ENCODE data around the gene SCNM1. TPM values are rescaled to one million over a fixed set of nuclear protein-coding genes. Genes with fewer than 3 reads are reported as not detected.

Gene SCNM1
- total RNA-seq, 1 donor = 25.3 TPM

DNA sequence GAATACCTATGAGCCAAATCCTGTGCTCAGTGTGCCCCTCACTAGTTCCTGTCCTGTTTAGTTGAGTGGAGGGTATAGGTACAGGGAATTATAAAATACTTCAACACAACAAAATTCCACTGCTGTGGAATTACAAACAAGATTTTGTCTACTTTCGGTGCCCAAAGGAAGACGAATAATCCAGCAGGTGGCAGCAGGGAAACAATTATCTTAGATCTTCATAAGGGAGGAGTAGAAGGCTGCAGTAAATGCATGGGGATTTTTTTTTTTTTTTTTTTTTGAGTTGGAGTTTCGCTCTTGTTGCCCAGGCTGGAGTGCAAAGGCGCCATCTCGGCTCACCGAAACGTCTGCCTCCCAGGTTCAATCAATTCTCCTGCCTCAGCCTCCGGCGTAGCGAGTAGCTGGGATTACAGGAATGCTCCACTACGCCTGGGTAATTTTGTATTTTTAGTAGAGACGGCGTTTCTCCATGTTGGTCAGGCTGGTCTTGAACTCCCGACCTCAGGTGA, 30.4 kb downstream of the SCNM1 start:
- no peak for DNase-seq (ENCODE audit: insufficient read length, low spot score, missing footprints)
- Histone ChIP-seq H3K27ac (ENCODE audit: low read depth, low read length) (peak overlapping the region; percentile 72), H3K4me3 (ENCODE audit: insufficient read depth, low read length) (peak overlapping the region; percentile 57), H3K4me2 (ENCODE audit: insufficient read depth, low read length) (peak overlapping the region; percentile 81), H4K20me1 (ENCODE audit: insufficient read depth, low read length) (peaks cover 13% of the 10 kb centered on the region), H2AFZ (ENCODE audit: low read length) (peak overlapping the region; percentile 75), H3K9me3 (ENCODE audit: low read depth, low read length) (no peaks in the 10 kb centered on the region), H3K4me1 (ENCODE audit: insufficient read depth, low read length) (peaks cover 27% of the 10 kb centered on the region), H3K79me2 (ENCODE audit: insufficient read depth, low read length) (peaks cover 26% of the 10 kb centered on the region), H3K27me3 (ENCODE audit: insufficient read depth, low read length) (no peaks in the 10 kb centered on the region), H3K36me3 (ENCODE audit: insufficient read depth, low read length) (no peaks in the 10 kb centered on the region)
- TF ChIP-seq, protein P1, sequence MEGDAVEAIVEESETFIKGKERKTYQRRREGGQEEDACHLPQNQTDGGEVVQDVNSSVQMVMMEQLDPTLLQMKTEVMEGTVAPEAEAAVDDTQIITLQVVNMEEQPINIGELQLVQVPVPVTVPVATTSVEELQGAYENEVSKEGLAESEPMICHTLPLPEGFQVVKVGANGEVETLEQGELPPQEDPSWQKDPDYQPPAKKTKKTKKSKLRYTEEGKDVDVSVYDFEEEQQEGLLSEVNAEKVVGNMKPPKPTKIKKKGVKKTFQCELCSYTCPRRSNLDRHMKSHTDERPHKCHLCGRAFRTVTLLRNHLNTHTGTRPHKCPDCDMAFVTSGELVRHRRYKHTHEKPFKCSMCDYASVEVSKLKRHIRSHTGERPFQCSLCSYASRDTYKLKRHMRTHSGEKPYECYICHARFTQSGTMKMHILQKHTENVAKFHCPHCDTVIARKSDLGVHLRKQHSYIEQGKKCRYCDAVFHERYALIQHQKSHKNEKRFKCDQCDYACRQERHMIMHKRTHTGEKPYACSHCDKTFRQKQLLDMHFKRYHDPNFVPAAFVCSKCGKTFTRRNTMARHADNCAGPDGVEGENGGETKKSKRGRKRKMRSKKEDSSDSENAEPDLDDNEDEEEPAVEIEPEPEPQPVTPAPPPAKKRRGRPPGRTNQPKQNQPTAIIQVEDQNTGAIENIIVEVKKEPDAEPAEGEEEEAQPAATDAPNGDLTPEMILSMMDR (IDR thresholded peaks at IDR 0.05; ENCODE audit: extremely low read depth, low read depth, low read length) = peak; percentile 60

GRCh38 chr1:151197863-151198253, 31.9 kb downstream of the SCNM1 start:
- H3K4me1 ChIP-seq (ENCODE audit: insufficient read depth, low read length) = peaks cover 32% of the 10 kb centered on the region
- H3K4me2 ChIP-seq (ENCODE audit: insufficient read depth, low read length) = peak overlapping the region; percentile 99
- DNase-seq (ENCODE audit: insufficient read length, low spot score, missing footprints) = no peak
- H2AFZ ChIP-seq (ENCODE audit: low read length) = peak overlapping the region; percentile 80
- TF ChIP-seq, protein P1 (IDR thresholded peaks at IDR 0.05; ENCODE audit: extremely low read depth, low read depth, low read length) = no peak
- H3K36me3 ChIP-seq (ENCODE audit: insufficient read depth, low read length) = peaks cover 9% of the 10 kb centered on the region
- no peaks in the 10 kb centered on the region for H3K9me3 ChIP-seq (ENCODE audit: low read depth, low read length)
- H4K20me1 ChIP-seq (ENCODE audit: insufficient read depth, low read length) = peaks cover 28% of the 10 kb centered on the region
- H3K4me3 ChIP-seq (ENCODE audit: insufficient read depth, low read length) = peak overlapping the region; percentile 99
- no peaks in the 10 kb centered on the region for H3K27me3 ChIP-seq (ENCODE audit: insufficient read depth, low read length)
- H3K79me2 ChIP-seq (ENCODE audit: insufficient read depth, low read length) = peaks cover 41% of the 10 kb centered on the region
- peak overlapping the region; percentile 96 for H3K27ac ChIP-seq (ENCODE audit: low read depth, low read length)

- peak within 1 kb of the TSS; percentile 96 for H3K27ac ChIP-seq (ENCODE audit: low read depth, low read length)
- peak within 1 kb of the TSS; percentile 84 for H2AFZ ChIP-seq (ENCODE audit: low read length)
- H3K4me2 ChIP-seq (ENCODE audit: insufficient read depth, low read length) = peak within 1 kb of the TSS; percentile 99
- peak within 1 kb of the TSS; percentile 99 for H3K4me3 ChIP-seq (ENCODE audit: insufficient read depth, low read length)
- peak; percentile 98 for DNase-seq (ENCODE audit: insufficient read length, low spot score, missing footprints)
- peaks cover 32% of the 10 kb centered on the region for H3K4me1 ChIP-seq (ENCODE audit: insufficient read depth, low read length)
- no peaks in the 10 kb centered on the region for H3K9me3 ChIP-seq (ENCODE audit: low read depth, low read length)
- peaks cover 47% of the 10 kb centered on the region for H3K79me2 ChIP-seq (ENCODE audit: insufficient read depth, low read length)
- H3K36me3 ChIP-seq (ENCODE audit: insufficient read depth, low read length) = peaks cover 12% of the 10 kb centered on the region
- no peaks in the 10 kb centered on the region for H3K27me3 ChIP-seq (ENCODE audit: insufficient read depth, low read length)
- peaks cover 33% of the 10 kb centered on the region for H4K20me1 ChIP-seq (ENCODE audit: insufficient read depth, low read length)
- TF ChIP-seq, protein P1 (IDR thresholded peaks at IDR 0.05; ENCODE audit: extremely low read depth, low read depth, low read length) = no peak
These were observed 32.5 kb downstream of the SCNM1 start, which contains the start of gene PIP5K1A for GRCh38 chr1:151198254-151199127. TSS of gene PIP5K1A (plus strand) at chr1:151198552. CDS start at chr1:151198997, 445 bp downstream.
